Cardiac fibroblast (primary cell): ENCODE measurements around the gene CNGA3.

Experiments
- DNase-seq, 2 donors: peaks; one replicate each; pipeline versions ENCODE4 v3.0.0 to v3.0.0-alpha.2; 2010; ENCODE audit warnings: low read depth in 2 of 2
- H3K4me3 ChIP-seq, 2 donors: replicated peaks in 1 of 2; 1 replicate in 1 of 2; 2 replicates in 1 of 2; pipeline ENCODE4 v1.5.1; 2011; ENCODE audit warnings: low read depth in 2 of 2, low read length in 2 of 2, mild to moderate bottlenecking in 2 of 2, moderate library complexity in 1 of 2
- CTCF ChIP-seq: IDR thresholded peaks from one replicate; pipeline ENCODE4 v1.5.1; 2011; ENCODE audit warnings: low read depth, mild to moderate bottlenecking, low read length, inconsistent platforms

Gene CNGA3

GRCh38 chr2:98374958-98375570 is 28.8 kb downstream of the CNGA3 start:
- no peak overlapping the region for H3K4me3 ChIP-seq
- no peak for TF ChIP-seq CTCF
- DNase-seq, result no peak

GRCh38 chr2:98376301-98376910 is 30.1 kb downstream of the CNGA3 start:
- no peak overlapping the region for H3K4me3 ChIP-seq
- TF ChIP-seq CTCF, result no peak
- no peak for DNase-seq

GRCh38 chr2:98376996-98377395 is 30.7 kb downstream of the CNGA3 start:
- no peak for TF ChIP-seq CTCF
- no peak for DNase-seq
- H3K4me3 ChIP-seq, result no peak overlapping the region

GRCh38 chr2:98377544-98377943 is 31.3 kb downstream of the CNGA3 start:
- no peak for TF ChIP-seq CTCF
- DNase-seq, result no peak
- no peak overlapping the region for H3K4me3 ChIP-seq

GRCh38 chr2:98378196-98378595 is 31.9 kb downstream of the CNGA3 start:
- TF ChIP-seq CTCF, result no peak
- no peak for DNase-seq
- no peak overlapping the region for H3K4me3 ChIP-seq

- H3K4me3 ChIP-seq, result no peak overlapping the region
- peak; percentile 81 to 87 for DNase-seq
- no peak for TF ChIP-seq CTCF
Observed at GRCh38 chr2:98378901-98379300, 32.6 kb downstream of the CNGA3 start.
